ENCODE measurements around the gene NME2. TPM values are rescaled to one million over a fixed set of nuclear protein-coding genes. Genes with fewer than 3 reads are reported as not detected.
"Not testable (repeated sequence)": the region's sequence is repeated elsewhere in the genome, so short reads cannot be mapped to it uniquely, and the experiment has no call there.

NME2 gene
- polyA plus RNA-seq, 1 donor (not counting 4 experiments of a cell fraction or from before 2014, with no cell fraction given), result 1,260 TPM

DNA sequence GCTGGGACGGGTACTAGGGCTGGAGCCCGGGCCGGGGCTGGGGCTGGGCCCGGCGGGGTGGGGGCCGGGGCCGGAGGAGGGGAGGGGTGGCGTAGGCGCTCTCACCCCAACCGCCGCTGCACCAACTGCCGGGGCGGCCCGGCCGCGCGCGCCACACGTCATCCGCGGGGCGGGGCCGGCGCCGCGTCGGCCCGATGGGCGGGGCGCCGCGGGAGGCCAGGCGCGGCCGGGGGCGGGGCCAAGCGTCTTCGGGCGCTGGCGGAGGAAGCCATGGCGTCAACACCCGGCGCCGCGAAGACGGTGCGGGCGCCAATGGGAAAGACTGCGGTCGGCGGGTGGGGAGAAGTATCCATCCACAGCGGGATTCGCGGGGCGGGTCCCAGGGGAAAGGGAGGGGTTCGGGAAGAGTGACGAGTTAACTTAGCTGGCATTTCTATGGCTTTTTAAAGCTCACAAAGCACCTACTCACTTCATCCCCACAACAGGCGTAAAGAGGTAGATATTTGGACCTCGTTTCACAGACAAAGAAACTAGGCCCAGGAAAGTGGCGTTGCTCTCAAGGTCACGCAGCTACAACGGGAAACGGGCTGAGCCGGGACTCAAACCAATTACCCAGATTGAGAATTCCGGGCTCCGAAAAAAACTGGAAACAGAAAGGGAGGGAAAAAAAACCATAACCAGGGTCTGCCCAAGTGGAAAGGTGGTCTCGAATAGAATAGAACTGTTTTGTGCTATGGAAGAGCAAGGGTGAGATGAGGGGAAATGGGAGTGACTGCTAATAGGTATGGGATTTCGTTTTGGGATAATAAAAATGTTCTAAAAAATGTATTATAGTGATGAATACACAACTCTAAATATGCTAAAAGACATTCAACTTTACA is 45.2 kb upstream of the NME2 start, which contains the start of gene SPAG9:
SPAG9 (minus strand) TSS at position 130 of the 881 bp plus-strand sequence. CDS start 212 bp downstream, outside the sequence.
- H3K27ac ChIP-seq (ENCODE audit: control insufficient read depth, insufficient read depth, low read length), result peak within 1 kb of the TSS; percentile 98
- peaks cover 4% of the 10 kb centered on the region for H3K9me1 ChIP-seq (ENCODE audit: control insufficient read depth, extremely low read depth, insufficient read depth, low read length)
- peak within 1 kb of the TSS; percentile 67 to 84 (median 75) for H3K4me3 ChIP-seq (ENCODE audit: control insufficient read depth in 2 of 3, extremely low read depth in 1 of 3, insufficient read depth in 2 of 3, low read depth in 1 of 3, low read length in 3 of 3)
- TF ChIP-seq EZH2 (IDR thresholded peaks at IDR 0.05; ENCODE audit: low read length) (no peak), CTCF (optimal IDR thresholded peaks at IDR 0.05 in 1 of 3, IDR thresholded peaks at IDR 0.05 in 1 of 3, conservative IDR thresholded peaks at IDR 0.05 in 1 of 3; ENCODE audit: extremely low read depth in 1 of 3, insufficient read depth in 2 of 3, low read length in 3 of 3) (no peak)
- FAIRE-seq, result no peak
- H3K79me2 ChIP-seq (ENCODE audit: control insufficient read depth, insufficient read depth, low read length), result peaks cover 45% of the 10 kb centered on the region
- H3K27me3 ChIP-seq (ENCODE audit: control insufficient read depth, extremely low read depth, insufficient read depth, low read length), result no peaks in the 10 kb centered on the region
- dilution Hi-C loops (cut with MboI; ENCODE audit: extremely low pct_ligation_motif_present, low sequenced_read_pairs), result no loop called here
- peaks cover 34% of the 10 kb centered on the region for H3K4me1 ChIP-seq (ENCODE audit: control insufficient read depth, extremely low read depth, insufficient read depth, low read length)
- H3K4me2 ChIP-seq (ENCODE audit: control insufficient read depth, extremely low read depth, insufficient read depth, low read depth, low read length), result peak within 1 kb of the TSS; percentile 97
- H4K20me1 ChIP-seq (ENCODE audit: control insufficient read depth, extremely low read depth, insufficient read depth, low read length), result peaks cover 19% of the 10 kb centered on the region
- DNase-seq (ENCODE audit: low read depth, low spot score), result peak; percentile 86
- peak within 1 kb of the TSS; percentile 81 for H2AFZ ChIP-seq (ENCODE audit: control insufficient read depth, low read length)
- H3K9ac ChIP-seq (ENCODE audit: control insufficient read depth, extremely low read depth, insufficient read depth, low read length), result peak within 1 kb of the TSS; percentile 96
- peaks cover 2 to 3% of the 10 kb centered on the region in 2 experiments for H3K36me3 ChIP-seq (ENCODE audit: control insufficient read depth in 2 of 2, extremely low read depth in 1 of 2, insufficient read depth in 2 of 2, low read length in 2 of 2)
- no peaks in the 10 kb centered on the region for H3K9me3 ChIP-seq (ENCODE audit: control insufficient read depth, low read depth, low read length)

GRCh38 chr17:51121620-51122472 is 44.4 kb upstream of the NME2 start:
- DNase-seq (ENCODE audit: low read depth, low spot score) (peak; percentile 99), FAIRE-seq (peak; percentile 87)
- no peaks in the 10 kb centered on the region for H3K9me3 ChIP-seq (ENCODE audit: control insufficient read depth, low read depth, low read length)
- H3K27me3 ChIP-seq (ENCODE audit: control insufficient read depth, extremely low read depth, insufficient read depth, low read length), result no peaks in the 10 kb centered on the region
- peaks cover 36% of the 10 kb centered on the region for H3K79me2 ChIP-seq (ENCODE audit: control insufficient read depth, insufficient read depth, low read length)
- H3K9ac ChIP-seq (ENCODE audit: control insufficient read depth, extremely low read depth, insufficient read depth, low read length), result peak overlapping the region; percentile 96
- H3K27ac ChIP-seq (ENCODE audit: control insufficient read depth, insufficient read depth, low read length), result peak overlapping the region; percentile 98
- H3K36me3 ChIP-seq (ENCODE audit: control insufficient read depth in 2 of 2, extremely low read depth in 1 of 2, insufficient read depth in 2 of 2, low read length in 2 of 2), result peaks cover 2 to 3% of the 10 kb centered on the region in 2 experiments
- dilution Hi-C loops (cut with MboI; ENCODE audit: extremely low pct_ligation_motif_present, low sequenced_read_pairs), result no loop called here
- H3K4me1 ChIP-seq (ENCODE audit: control insufficient read depth, extremely low read depth, insufficient read depth, low read length), result peaks cover 34% of the 10 kb centered on the region
- peak overlapping the region; percentile 5 for H2AFZ ChIP-seq (ENCODE audit: control insufficient read depth, low read length)
- H3K4me2 ChIP-seq (ENCODE audit: control insufficient read depth, extremely low read depth, insufficient read depth, low read depth, low read length), result peak overlapping the region; percentile 97
- peaks cover 4% of the 10 kb centered on the region for H3K9me1 ChIP-seq (ENCODE audit: control insufficient read depth, extremely low read depth, insufficient read depth, low read length)
- TF ChIP-seq CTCF (optimal IDR thresholded peaks at IDR 0.05 in 1 of 3, IDR thresholded peaks at IDR 0.05 in 1 of 3, conservative IDR thresholded peaks at IDR 0.05 in 1 of 3; ENCODE audit: extremely low read depth in 1 of 3, insufficient read depth in 2 of 3, low read length in 3 of 3), result no peak
- TF ChIP-seq EZH2 (IDR thresholded peaks at IDR 0.05; ENCODE audit: low read length), result no peak
- peak overlapping the region; percentile 40 to 84 (median 56) for H3K4me3 ChIP-seq (ENCODE audit: control insufficient read depth in 2 of 3, extremely low read depth in 1 of 3, insufficient read depth in 2 of 3, low read depth in 1 of 3, low read length in 3 of 3)
- peaks cover 19% of the 10 kb centered on the region for H4K20me1 ChIP-seq (ENCODE audit: control insufficient read depth, extremely low read depth, insufficient read depth, low read length)

GRCh38 chr17:51122473-51123115 is 43.6 kb upstream of the NME2 start:
- Histone ChIP-seq H4K20me1 (ENCODE audit: control insufficient read depth, extremely low read depth, insufficient read depth, low read length) (peaks cover 19% of the 10 kb centered on the region), H3K4me3 (ENCODE audit: control insufficient read depth in 2 of 3, extremely low read depth in 1 of 3, insufficient read depth in 2 of 3, low read depth in 1 of 3, low read length in 3 of 3) (peak overlapping the region; percentile 6 to 40 (median 34)), H3K4me1 (ENCODE audit: control insufficient read depth, extremely low read depth, insufficient read depth, low read length) (peaks cover 34% of the 10 kb centered on the region), H3K27ac (ENCODE audit: control insufficient read depth, insufficient read depth, low read length) (peak overlapping the region; percentile 98), H3K9ac (ENCODE audit: control insufficient read depth, extremely low read depth, insufficient read depth, low read length) (peak overlapping the region; percentile 96), H3K79me2 (ENCODE audit: control insufficient read depth, insufficient read depth, low read length) (peaks cover 30% of the 10 kb centered on the region), H3K4me2 (ENCODE audit: control insufficient read depth, extremely low read depth, insufficient read depth, low read depth, low read length) (peak overlapping the region; percentile 97), H2AFZ (ENCODE audit: control insufficient read depth, low read length) (peak overlapping the region; percentile 5)
- DNase-seq (ENCODE audit: low read depth, low spot score); dilution Hi-C loops (cut with MboI; ENCODE audit: extremely low pct_ligation_motif_present, low sequenced_read_pairs); H3K36me3 ChIP-seq (ENCODE audit: control insufficient read depth in 2 of 2, extremely low read depth in 1 of 2, insufficient read depth in 2 of 2, low read length in 2 of 2); H3K9me3 ChIP-seq (ENCODE audit: control insufficient read depth, low read depth, low read length); H3K9me1 ChIP-seq (ENCODE audit: control insufficient read depth, extremely low read depth, insufficient read depth, low read length); H3K27me3 ChIP-seq (ENCODE audit: control insufficient read depth, extremely low read depth, insufficient read depth, low read length); FAIRE-seq: not testable (repeated sequence)

Data from keratinocyte (primary cell).